ENCODE data around the gene KCNT2.

DNA sequence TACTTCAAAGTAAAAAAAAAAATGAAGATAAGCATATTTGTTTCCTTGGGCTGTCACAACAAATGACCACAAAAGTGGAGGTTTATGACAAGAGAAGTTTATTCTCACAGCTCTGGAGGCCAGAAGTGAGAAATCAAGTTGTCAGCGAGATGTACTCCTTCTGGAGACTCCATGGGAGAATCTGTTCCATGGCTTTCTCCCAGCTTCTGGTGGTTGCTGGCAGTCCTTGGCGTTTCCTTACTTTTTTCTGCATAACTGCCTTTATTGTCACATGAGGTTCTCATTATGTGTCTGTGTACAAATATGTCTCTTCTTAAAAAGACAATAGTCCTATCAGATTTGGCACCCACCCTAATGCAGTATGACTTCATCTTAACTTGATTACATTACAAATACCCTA is 398.3 kb downstream of the KCNT2 start:
- TF ChIP-seq ZNF274 (IDR thresholded peaks at IDR 0.05; ENCODE audit: low read depth, low read length) (no peak), YY1 (IDR thresholded peaks at IDR 0.05; ENCODE audit: insufficient read depth, insufficient read length) (no peak), SUZ12 (IDR thresholded peaks at IDR 0.05; ENCODE audit: extremely low read depth, insufficient read depth, insufficient read length) (no peak)

Data from NT2/D1 (cell line).